ENCODE data around the gene TUSC2. TPM values are rescaled to one million over a fixed set of nuclear protein-coding genes. Genes with fewer than 3 reads are reported as not detected.

TUSC2 gene
- total RNA-seq, 4 donors from 2014 or later, result 16.0 to 42.9 (median 27.4) TPM

DNA sequence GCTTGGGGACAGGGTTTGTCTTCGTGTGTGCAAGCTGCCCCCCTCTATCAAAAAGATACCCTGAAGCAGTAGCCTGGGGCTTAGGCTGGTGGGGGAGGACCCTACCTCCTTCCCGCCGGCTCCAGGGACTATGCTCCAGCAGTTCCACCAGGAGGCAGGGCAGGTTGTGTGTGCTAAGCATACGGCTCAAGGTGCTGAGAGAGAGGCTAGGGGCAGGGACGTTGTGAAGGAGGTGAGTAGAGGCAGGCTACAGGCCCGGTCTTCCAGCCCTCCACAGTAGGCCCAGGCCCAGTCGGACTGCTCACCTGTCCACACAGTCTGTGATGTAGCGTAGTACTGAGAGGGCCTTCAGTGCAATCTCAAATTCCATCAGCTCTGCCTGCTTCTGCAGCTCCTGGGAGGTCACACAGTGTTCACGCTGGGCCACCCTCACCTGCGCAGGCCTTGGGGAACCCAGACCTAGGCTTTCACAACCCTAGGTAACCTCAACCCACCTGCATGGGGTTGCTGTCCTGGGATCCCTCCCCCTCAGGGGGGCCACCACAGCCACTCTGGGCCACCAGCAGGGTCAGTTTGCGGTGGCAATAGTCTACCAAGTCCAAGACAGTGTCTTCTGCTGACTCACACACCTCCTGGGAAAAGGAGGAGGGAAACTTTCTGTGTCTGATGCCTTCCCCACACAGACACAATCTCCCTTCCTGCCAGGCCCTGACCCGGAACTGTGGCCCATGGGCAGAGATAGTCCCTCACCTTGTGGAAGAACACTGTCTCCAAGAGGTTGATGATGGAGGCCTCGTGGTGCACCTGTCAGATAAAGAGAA, 15.0 kb upstream of the TUSC2 start:
- no peak overlapping the region for H3K4me3 ChIP-seq
- DNase-seq, result no peak
- no peaks in the 10 kb centered on the region for H3K9me3 ChIP-seq
- intact Hi-C loops (cut with DNase I), result no loop called here
- no peak overlapping the region for H3K27ac ChIP-seq
- TF ChIP-seq POLR2A (IDR thresholded peaks at IDR 0.05) (no peak), CTCF (IDR thresholded peaks at IDR 0.05) (no peak)
- peaks cover 40 to 82% (median 41%) of the 10 kb centered on the region in 3 donors for H3K4me1 ChIP-seq
- peaks cover 0 to 7% (median 0%) of the 10 kb centered on the region in 3 donors for H3K36me3 ChIP-seq
- no peaks in the 10 kb centered on the region for H3K27me3 ChIP-seq
- 92 to 100% methylated on average over 1 to 3 of the region's 13 CpGs for WGBS, 2 donors

DNA sequence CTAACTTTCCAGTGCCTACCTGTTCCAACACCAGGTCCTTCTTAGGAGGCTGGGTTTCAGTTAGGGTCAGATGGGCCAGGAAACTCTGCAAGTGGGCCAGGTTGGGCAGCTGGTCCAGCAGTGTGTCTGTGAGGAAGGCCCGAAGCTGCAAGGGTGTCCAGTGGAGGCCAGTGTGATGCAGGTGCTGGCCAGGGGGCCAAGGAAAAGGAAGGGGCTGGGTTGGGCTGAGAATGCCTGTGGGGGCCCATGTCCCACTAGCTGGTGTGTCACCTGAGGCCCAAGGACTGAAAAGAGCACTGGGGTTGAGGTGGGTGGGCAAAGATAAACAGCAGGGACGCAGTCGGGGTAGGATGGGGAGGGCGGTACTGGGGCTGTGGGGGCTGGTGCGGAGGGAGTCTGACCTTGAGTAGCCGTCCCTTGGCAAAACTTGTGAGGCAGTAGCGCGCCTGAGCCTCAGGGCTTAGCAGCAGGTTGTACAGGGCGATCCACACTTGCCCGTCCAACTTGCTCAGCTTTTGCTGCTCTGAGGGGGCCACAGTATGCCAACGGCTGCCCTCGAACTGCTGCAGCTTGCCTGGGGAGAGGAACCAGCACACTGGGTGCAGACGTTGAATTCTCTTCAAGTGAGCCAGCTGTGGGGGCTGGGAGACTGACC, 14.1 kb upstream of the TUSC2 start:
- H3K9me3 ChIP-seq, result no peaks in the 10 kb centered on the region
- TF ChIP-seq POLR2A (IDR thresholded peaks at IDR 0.05), result no peak
- no peak for TF ChIP-seq CTCF (IDR thresholded peaks at IDR 0.05)
- peak overlapping the region in 2 of 4 donors; percentile 94 to 96 for H3K27ac ChIP-seq
- peaks cover 44 to 79% (median 44%) of the 10 kb centered on the region in 3 donors for H3K4me1 ChIP-seq
- intact Hi-C loops (cut with DNase I), result no loop called here
- 88 to 89% methylated on average over 9 to 12 of the region's 13 CpGs for WGBS, 2 donors
- H3K36me3 ChIP-seq, result no peaks in the 10 kb centered on the region
- DNase-seq, result no peak
- no peaks in the 10 kb centered on the region for H3K27me3 ChIP-seq
- H3K4me3 ChIP-seq, result no peak overlapping the region

DNA sequence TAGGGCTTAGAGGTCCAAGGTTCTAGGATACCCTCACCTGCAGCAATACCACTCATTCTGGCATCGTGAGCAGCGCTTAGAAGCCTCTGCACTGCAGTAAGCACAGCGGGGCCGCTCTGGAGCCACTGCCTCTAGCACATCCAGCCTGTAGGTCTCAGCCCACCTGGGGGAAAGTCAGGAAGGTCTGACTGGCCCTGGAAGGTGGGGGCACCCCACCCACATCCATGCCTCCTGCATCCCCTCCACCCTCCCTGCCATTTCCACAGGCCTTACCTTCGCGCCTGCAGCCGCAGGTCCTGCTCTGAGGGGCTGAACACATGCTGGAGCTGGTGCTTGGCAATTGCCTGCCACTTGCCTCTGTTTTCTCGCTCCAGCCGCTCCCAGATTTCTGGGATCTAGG, 13.5 kb upstream of the TUSC2 start:
- Histone ChIP-seq H3K36me3 (no peaks in the 10 kb centered on the region), H3K4me3 (peak overlapping the region; percentile 35 to 80 (median 58)), H3K9me3 (no peaks in the 10 kb centered on the region), H3K27ac (peak overlapping the region; percentile 77 to 99 (median 95)), H3K27me3 (no peaks in the 10 kb centered on the region), H3K4me1 (peaks cover 45 to 78% (median 45%) of the 10 kb centered on the region in 3 donors)
- TF ChIP-seq POLR2A (IDR thresholded peaks at IDR 0.05), result no peak
- no peak for TF ChIP-seq CTCF (IDR thresholded peaks at IDR 0.05)
- 60% methylated on average over 1 of the region's 9 CpGs; no CpG with 5 or more reads in 1 of the 2 donors for WGBS, 2 donors
- DNase-seq, result no peak
- intact Hi-C loops (cut with DNase I), result no loop called here

- intact Hi-C loops (cut with DNase I), result no loop called here
- TF ChIP-seq CTCF (IDR thresholded peaks at IDR 0.05) (no peak), POLR2A (IDR thresholded peaks at IDR 0.05) (peak in 3 of 4 donors; percentile 43 to 92 (median 72))
- Histone ChIP-seq H3K27me3 (no peaks in the 10 kb centered on the region), H3K9me3 (no peaks in the 10 kb centered on the region), H3K4me3 (peak within 1 kb of the TSS; percentile 35 to 80 (median 58)), H3K4me1 (peaks cover 50 to 79% (median 50%) of the 10 kb centered on the region in 3 donors), H3K36me3 (no peaks in the 10 kb centered on the region), H3K27ac (peak within 1 kb of the TSS; percentile 77 to 99 (median 95))
- DNase-seq, result no peak
- WGBS, 2 donors, result 7 to 43% methylated on average over 3 to 6 of the region's 85 CpGs
Measured at GRCh38 chr3:50340448-50341329, 12.7 kb upstream of the TUSC2 start, which contains the start of gene RASSF1. Gene RASSF1, minus strand, starts transcription at chr3:50340836. Its CDS starts 31 bp downstream, at chr3:50340805.

Data from esophagus squamous epithelium (tissue), 5 donors.